Mucosa of gallbladder (tissue), 1 donor: ENCODE measurements around the gene TAOK2. TPM values are rescaled to one million over a fixed set of nuclear protein-coding genes. Genes with fewer than 3 reads are reported as not detected.

Experiments used
- DNase-seq: peaks from one replicate; pipeline ENCODE4 v3.0.0-alpha.2; 2020; ENCODE audit warnings: low spot score
- total RNA-seq: library from RNA; stranded (reverse); gene quantifications from one replicate; pipeline ENCODE4 v1.2.1, GENCODE V29; 2021
- donor health status: DM: no; HTN: no; CAD: no.

Gene TAOK2
- total RNA-seq, 1 donor from 2014 or later: 67.3 TPM

DNA sequence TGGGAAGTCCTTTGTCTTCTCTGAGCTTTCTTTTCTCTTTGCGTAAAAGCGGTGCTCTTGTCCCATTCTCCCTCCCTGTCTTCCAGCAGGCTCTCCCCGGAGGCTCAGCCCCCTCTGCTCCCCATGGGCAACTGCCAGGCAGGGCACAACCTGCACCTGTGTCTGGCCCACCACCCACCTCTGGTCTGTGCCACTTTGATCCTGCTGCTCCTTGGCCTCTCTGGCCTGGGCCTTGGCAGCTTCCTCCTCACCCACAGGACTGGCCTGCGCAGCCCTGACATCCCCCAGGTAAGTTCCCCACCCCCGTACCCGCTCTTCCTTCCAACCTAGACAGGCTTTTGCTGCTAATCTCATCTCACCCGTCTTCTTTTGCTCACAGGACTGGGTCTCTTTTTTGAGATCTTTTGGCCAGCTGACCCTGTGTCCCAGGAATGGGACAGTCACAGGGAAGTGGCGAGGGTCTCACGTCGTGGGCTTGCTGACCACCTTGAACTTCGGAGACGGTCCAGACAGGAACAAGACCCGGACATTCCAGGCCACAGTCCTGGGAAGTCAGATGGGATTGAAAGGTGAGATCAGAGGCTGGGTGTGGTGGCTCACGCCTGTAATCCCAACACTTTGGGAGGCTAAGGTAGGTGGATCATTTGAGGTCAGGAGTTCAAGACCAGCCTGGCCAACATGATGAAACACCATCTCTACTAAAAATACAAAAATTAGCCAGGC, 10.5 kb upstream of the TAOK2 start:
- no peak for DNase-seq

- DNase-seq: no peak
These were observed 5.5 kb upstream of the TAOK2 start for GRCh38 chr16:29968205-29968604.

- DNase-seq: no peak
These were observed 2.4 kb upstream of the TAOK2 start for GRCh38 chr16:29971304-29971703.

DNA sequence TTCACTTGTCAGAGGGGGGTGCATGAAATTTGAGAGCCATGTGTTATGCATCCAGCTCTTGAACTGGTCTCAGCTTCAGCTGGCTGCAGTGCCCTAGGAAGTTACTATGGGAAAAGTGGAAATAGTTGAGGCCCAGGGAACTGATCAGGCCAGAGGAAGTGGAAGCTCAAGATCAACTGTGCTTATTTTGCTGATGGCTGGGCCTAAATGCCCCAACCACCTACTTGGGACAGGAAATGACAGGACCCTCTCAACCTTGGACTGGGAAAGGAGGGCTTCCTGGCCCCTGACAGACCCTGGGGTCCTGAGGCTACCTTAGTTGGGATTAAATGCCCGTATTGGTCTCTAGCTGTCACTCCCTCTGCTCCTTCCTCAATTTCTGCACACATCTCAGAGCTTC, 1.2 kb upstream of the TAOK2 start:
- DNase-seq: no peak

DNA sequence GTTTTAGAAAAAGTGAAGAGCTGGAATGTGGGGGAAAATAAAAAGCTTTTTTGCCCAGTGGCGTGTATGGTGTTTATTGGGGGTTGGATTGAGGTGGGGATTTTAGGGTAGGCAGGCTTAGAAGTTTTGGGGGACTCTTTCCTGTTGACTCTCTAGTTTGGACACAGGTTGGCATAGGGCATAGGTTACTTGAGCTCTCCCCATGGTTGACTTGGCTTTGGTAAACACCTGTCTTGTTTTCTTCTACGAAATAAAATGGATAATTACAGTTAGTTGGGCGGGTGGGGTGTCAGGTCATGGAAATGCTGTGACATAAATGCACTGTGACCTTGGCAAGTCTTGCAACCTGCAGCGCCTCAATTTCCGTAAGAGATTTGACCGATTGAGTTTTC, 680 bp upstream of the TAOK2 start:
- DNase-seq: no peak

DNA sequence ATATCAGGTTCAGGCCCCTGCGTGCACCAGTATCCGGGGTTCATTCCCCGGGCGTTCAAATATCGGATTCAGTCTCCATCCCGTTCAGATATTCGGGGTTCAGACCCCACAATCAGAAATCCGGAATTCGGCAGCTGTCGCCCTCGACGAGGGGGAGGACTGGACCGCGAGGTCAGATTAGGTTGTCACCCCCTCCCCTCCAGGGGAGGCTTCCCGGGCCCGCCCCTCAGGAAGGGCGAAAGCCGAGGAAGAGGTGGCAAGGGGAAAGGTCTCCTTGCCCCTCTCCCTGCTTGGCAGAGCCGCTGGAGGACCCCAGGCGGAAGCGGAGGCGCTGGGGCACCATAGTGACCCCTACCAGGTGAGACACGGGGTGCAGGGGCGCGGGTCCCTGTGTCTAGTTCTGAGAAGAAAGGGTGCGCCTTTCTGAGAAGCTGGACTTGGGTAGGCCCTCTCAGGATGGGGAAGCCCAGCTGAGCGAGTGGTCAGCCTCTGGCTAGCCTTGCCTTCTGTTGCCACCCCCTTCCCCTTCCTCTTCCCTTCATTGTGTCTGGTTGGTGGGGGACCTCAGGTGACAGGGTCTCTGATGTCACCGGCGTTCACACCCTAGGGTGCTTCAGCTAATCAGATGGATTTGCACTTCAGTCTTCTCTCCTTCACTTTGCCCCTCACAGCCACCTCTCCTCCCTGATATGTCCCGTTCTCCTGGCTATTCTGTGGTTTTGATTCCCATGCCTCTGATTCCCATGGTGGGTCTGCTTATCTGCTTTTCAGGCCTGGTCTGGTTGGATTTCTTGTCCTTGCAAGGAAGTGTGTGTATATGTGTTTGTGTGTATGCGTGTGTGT, 844 bp downstream of the TAOK2 start:
- peak; percentile 18 for DNase-seq

DNA sequence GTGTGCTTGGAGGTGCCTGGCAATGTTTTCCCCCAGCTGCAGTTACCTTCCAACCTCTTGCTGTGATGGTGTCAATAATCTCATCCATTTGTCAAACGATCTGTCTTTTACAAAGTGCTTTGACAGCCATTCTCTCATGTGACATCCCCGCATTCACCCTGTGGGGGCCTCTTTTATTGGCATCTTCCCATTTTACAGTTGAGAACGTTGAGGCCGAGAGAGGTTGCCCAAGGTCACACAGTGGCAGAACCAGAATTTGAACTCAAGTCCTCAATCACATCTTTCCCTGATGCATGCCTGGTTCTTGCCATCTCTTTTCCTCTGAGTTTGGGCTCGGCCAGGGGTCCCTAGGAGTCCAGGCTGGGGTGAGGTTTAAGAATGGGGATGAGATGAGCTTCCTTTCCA, 1.5 kb downstream of the TAOK2 start:
- DNase-seq: no peak

DNA sequence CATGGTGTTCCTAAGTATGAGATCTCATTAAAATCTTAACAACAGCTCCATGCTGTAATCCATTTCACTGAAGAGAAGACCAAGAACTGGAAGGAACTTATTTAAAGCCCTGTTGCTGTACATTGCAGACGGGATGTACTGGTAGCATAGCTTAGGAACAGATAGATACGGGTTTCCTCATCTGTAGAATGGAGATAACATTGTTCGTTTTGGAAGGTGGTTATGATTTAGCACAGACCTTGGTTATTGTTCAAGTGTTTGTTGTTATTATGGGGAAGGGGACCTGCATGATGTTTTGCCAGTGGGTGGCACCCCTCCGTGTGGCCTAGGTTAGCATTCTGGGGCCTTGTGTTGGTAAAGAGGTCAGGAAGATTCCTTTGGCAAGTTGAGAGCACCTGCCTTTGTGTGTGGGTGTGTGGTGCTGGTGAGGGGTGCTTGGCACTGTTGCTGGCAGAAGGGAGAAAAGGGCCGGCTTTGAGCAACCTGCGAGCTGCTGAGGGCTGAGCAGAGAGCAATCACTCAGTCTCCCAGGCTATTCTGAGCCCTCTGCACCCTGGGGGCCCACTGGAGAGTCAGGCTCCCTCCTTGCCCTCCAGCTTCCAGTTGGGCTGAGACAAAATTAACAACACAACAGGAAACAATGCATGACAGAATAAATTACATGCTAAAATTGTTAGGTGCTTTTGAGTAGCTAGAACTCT, 2.3 kb downstream of the TAOK2 start:
- DNase-seq: no peak

- no peak for DNase-seq
These were observed 3.6 kb downstream of the TAOK2 start for GRCh38 chr16:29977063-29977825.

- no peak for DNase-seq
These were observed 4.4 kb downstream of the TAOK2 start for GRCh38 chr16:29978081-29978480.

DNA sequence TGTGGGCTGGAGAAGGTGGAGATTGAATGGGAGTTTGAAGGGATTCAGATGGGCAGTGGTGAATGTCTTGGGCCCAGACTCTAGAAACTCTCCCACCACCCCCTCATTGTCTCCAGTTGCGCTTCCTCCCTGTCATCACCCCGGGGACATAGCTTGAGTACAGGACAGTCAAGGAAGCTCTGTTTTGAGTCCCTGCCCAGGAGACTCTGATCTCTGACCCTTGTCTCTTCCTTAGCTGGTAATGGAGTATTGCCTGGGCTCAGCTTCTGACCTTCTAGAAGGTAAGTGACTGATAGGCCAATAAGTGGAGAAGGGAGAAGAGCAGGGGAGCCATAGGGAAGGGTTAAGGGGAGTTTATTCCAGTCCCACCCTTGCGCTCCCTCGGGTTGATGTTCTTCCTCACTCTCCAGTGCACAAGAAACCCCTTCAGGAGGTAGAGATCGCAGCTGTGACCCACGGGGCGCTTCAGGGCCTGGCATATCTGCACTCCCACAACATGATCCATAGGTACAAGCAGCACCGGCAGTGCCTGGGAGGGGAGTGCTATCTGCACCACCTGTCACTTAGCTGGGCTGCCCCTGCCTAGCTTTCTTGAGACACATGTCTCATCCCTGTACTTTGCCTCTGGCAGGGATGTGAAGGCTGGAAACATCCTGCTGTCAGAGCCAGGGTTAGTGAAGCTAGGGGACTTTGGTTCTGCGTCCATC, 5.0 kb downstream of the TAOK2 start:
- no peak for DNase-seq

- DNase-seq: no peak
These were observed 9.1 kb downstream of the TAOK2 start for GRCh38 chr16:29982560-29983419.

DNA sequence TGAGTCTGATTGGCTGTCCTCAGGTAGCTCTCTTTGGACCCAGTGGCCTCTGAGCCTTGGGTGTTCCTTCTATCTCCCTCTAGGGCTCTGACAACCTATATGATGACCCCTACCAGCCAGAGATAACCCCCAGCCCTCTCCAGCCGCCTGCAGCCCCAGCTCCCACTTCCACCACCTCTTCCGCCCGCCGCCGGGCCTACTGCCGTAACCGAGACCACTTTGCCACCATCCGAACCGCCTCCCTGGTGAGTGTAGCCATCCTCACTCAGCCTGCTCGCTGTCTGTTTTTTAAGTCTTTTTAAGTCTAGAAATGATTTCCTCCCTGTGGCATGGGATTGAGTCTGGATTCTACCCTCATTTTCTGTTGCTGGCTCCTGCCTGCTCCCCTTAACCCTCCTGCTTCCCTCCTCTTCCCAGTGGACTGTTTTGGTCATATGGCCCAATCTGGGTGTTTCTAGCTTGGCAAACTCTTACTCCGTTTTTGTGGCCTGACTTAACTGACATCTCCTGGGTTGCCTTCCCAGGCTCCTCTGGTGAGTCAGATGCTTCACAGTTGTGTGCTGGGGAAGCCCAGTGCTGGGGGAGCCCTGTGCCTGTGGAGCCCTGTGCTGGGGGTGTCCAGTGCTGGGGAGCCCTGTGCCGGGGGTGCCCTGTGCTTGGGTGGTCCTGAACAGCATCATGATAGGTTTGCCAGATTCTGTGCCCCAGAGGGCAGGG, 9.9 kb downstream of the TAOK2 start:
- DNase-seq: no peak

- DNase-seq: no peak
These were observed 10.6 kb downstream of the TAOK2 start for GRCh38 chr16:29984137-29984763.

- no peak for DNase-seq
These were observed 11.1 kb downstream of the TAOK2 start for GRCh38 chr16:29984764-29985147.

DNA sequence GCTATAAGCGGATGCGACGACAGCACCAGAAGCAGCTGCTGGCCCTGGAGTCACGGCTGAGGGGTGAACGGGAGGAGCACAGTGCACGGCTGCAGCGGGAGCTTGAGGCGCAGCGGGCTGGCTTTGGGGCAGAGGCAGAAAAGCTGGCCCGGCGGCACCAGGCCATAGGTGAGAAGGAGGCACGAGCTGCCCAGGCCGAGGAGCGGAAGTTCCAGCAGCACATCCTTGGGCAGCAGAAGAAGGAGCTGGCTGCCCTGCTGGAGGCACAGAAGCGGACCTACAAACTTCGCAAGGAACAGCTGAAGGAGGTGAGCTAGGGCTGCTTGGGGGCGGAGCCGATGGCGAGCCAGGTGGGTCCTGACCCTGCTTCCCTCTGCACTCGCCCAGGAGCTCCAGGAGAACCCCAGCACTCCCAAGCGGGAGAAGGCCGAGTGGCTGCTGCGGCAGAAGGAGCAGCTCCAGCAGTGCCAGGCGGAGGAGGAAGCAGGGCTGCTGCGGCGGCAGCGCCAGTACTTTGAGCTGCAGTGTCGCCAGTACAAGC, 11.7 kb downstream of the TAOK2 start:
- no peak for DNase-seq

DNA sequence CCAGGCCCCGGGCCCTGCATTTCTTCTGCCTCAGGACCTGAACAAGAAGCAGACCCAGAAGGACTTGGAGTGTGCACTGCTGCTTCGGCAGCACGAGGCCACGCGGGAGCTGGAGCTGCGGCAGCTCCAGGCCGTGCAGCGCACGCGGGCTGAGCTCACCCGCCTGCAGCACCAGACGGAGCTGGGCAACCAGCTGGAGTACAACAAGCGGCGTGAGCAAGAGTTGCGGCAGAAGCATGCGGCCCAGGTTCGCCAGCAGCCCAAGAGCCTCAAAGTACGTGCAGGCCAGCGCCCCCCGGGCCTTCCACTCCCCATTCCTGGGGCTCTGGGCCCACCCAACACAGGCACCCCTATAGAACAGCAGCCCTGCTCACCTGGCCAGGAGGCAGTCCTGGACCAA, 12.6 kb downstream of the TAOK2 start:
- DNase-seq: no peak

DNA sequence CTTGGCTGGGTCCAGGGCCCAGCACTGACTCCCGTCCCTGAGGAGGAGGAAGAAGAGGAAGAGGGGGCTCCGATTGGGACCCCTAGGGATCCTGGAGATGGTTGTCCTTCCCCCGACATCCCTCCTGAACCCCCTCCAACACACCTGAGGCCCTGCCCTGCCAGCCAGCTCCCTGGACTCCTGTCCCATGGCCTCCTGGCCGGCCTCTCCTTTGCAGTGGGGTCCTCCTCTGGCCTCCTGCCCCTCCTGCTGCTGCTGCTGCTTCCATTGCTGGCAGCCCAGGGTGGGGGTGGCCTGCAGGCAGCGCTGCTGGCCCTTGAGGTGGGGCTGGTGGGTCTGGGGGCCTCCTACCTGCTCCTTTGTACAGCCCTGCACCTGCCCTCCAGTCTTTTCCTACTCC, 13.3 kb downstream of the TAOK2 start:
- no peak for DNase-seq
